ENCODE results near the gene FAT1. TPM values are rescaled to one million over a fixed set of nuclear protein-coding genes. Genes with fewer than 3 reads are reported as not detected.

The FAT1 gene
- total and polyA plus RNA-seq, 2 donors (not counting 3 experiments of a cell fraction or from before 2014, with no cell fraction given): 9.2 to 9.8 TPM

DNA sequence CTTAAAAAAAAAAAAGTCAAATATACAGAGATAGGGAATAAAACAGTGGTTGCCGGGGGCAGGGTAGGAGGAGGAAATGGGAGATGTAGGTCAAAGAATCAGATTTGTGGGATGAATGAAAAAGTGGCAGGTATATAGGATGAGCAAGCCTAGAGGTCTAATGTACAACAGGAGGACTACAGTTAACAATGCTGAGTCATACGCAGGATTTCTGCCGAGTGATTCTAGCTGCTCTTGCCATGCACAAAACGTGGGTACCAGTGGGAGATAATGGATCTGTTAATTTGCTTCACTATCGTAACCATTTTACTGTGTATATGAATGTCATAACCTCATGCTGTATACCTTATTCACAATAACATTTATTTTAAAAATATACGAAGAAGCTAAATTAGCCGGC, 157.6 kb downstream of the FAT1 start:
- H3K4me1 ChIP-seq (ENCODE audit: control insufficient read depth, extremely low read depth, insufficient read depth, low read length): no peaks in the 10 kb centered on the region
- no peak overlapping the region for H3K27ac ChIP-seq (ENCODE audit: insufficient read depth, low read depth, low read length)
- intact Hi-C loops (cut with micrococcal nuclease): no loop called here
- DNase-seq (ENCODE audit: low read depth, low spot score): no peak
- H3K9ac ChIP-seq (replicated peaks; ENCODE audit: extremely low read depth, insufficient read depth, low read length): no peak overlapping the region
- H3K4me3 ChIP-seq (replicated peaks in 1 of 3; ENCODE audit: insufficient read depth in 1 of 3, low read depth in 1 of 3, low read length in 3 of 3): no peak overlapping the region
- no peaks in the 10 kb centered on the region for H4K20me1 ChIP-seq (replicated peaks; ENCODE audit: control insufficient read depth, extremely low read depth, insufficient read depth, low read length)
- TF ChIP-seq MYC (IDR thresholded peaks at IDR 0.05; ENCODE audit: low read depth, low read length) (no peak), POLR2AphosphoS5 (IDR thresholded peaks at IDR 0.05; ENCODE audit: insufficient read depth, low read depth, low read length) (no peak), EZH2 (IDR thresholded peaks at IDR 0.05; ENCODE audit: borderline replicate concordance, low read depth, low read length, severe bottlenecking) (no peak)
- TF ChIP-seq, protein P1, sequence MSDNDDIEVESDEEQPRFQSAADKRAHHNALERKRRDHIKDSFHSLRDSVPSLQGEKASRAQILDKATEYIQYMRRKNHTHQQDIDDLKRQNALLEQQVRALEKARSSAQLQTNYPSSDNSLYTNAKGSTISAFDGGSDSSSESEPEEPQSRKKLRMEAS (IDR thresholded peaks at IDR 0.05; ENCODE audit: insufficient read depth, insufficient read length): no peak
- dilution Hi-C loops (cut with MboI; ENCODE audit: extremely low pct_ligation_motif_present, low sequenced_read_pairs): no loop called here
- no peaks in the 10 kb centered on the region for H3K36me3 ChIP-seq (ENCODE audit: control insufficient read depth in 2 of 2, extremely low read depth in 1 of 2, insufficient read depth in 2 of 2, low read length in 2 of 2)
- H2AFZ ChIP-seq (ENCODE audit: low read depth, low read length): no peak overlapping the region
- no peaks in the 10 kb centered on the region for H3K79me2 ChIP-seq (ENCODE audit: control insufficient read depth, insufficient read depth, low read length)
- BruUV-seq (replicated peaks): no TSS peak
- CTCF ChIA-PET: no interaction called here
- no peak overlapping the region for H3K4me2 ChIP-seq (ENCODE audit: insufficient read depth, low read length)
- H3K9me3 ChIP-seq (replicated peaks; ENCODE audit: control insufficient read depth, insufficient read depth, low read length): peaks cover 2% of the 10 kb centered on the region
- H3K27me3 ChIP-seq (ENCODE audit: control insufficient read depth in 2 of 2, insufficient read depth in 2 of 2, low read length in 2 of 2): no peaks in the 10 kb centered on the region
- no peaks in the 10 kb centered on the region for H3K9me1 ChIP-seq (replicated peaks; ENCODE audit: control insufficient read depth, extremely low read depth, insufficient read depth, low read length)
- POLR2A ChIA-PET: no interaction called here
- FAIRE-seq: no peak

DNA sequence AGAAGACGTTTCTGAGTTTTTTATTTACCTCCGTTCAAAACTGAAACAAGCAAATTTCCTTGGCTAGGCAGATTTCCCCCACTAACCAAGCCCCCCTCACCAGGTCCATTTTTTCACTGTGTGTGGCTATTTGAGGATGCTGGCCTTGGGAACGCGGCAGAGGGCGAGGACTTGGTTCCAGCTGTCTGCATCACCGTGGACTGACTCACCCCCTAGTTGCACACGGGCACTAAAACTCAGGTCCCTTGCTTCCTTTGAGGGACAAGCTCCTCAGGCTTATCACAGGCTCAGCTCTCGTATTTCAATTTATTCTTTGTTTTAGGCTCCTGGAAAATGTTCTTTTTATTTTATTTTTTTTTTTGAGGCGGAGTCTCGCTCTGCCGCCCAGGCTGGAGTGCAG, 159.9 kb downstream of the FAT1 start:
- Histone ChIP-seq H3K9me3 (replicated peaks; ENCODE audit: control insufficient read depth, insufficient read depth, low read length) (peaks cover 2% of the 10 kb centered on the region), H4K20me1 (replicated peaks; ENCODE audit: control insufficient read depth, extremely low read depth, insufficient read depth, low read length) (no peaks in the 10 kb centered on the region), H2AFZ (ENCODE audit: low read depth, low read length) (no peak overlapping the region), H3K4me2 (ENCODE audit: insufficient read depth, low read length) (no peak overlapping the region), H3K36me3 (ENCODE audit: control insufficient read depth in 2 of 2, extremely low read depth in 1 of 2, insufficient read depth in 2 of 2, low read length in 2 of 2) (no peaks in the 10 kb centered on the region), H3K9me1 (replicated peaks; ENCODE audit: control insufficient read depth, extremely low read depth, insufficient read depth, low read length) (no peaks in the 10 kb centered on the region), H3K9ac (replicated peaks; ENCODE audit: extremely low read depth, insufficient read depth, low read length) (no peak overlapping the region), H3K79me2 (ENCODE audit: control insufficient read depth, insufficient read depth, low read length) (no peaks in the 10 kb centered on the region), H3K27me3 (ENCODE audit: control insufficient read depth in 2 of 2, insufficient read depth in 2 of 2, low read length in 2 of 2) (no peaks in the 10 kb centered on the region), H3K4me3 (replicated peaks in 1 of 3; ENCODE audit: insufficient read depth in 1 of 3, low read depth in 1 of 3, low read length in 3 of 3) (no peak overlapping the region), H3K27ac (ENCODE audit: insufficient read depth, low read depth, low read length) (no peak overlapping the region), H3K4me1 (ENCODE audit: control insufficient read depth, extremely low read depth, insufficient read depth, low read length) (no peaks in the 10 kb centered on the region)
- no peak for TF ChIP-seq MYC (IDR thresholded peaks at IDR 0.05; ENCODE audit: low read depth, low read length)
- TF ChIP-seq GATA2 (IDR thresholded peaks at IDR 0.05; ENCODE audit: insufficient read depth, insufficient read length, low read depth, low read length): no peak
- no peak for TF ChIP-seq POLR2AphosphoS5 (IDR thresholded peaks at IDR 0.05; ENCODE audit: insufficient read depth, low read depth, low read length)
- no peak for TF ChIP-seq FOS (IDR thresholded peaks at IDR 0.05; ENCODE audit: borderline replicate concordance, insufficient read depth, low read length)
- TF ChIP-seq, protein P1 (IDR thresholded peaks at IDR 0.05; ENCODE audit: insufficient read depth, insufficient read length): no peak
- TF ChIP-seq POLR2A (IDR thresholded peaks at IDR 0.05; ENCODE audit: low read depth, low read length): no peak
- TF ChIP-seq JUN (IDR thresholded peaks at IDR 0.05; ENCODE audit: borderline replicate concordance, insufficient read depth, insufficient read length, low read depth): no peak
- no peak for TF ChIP-seq EZH2 (IDR thresholded peaks at IDR 0.05; ENCODE audit: borderline replicate concordance, low read depth, low read length, severe bottlenecking)
- FAIRE-seq (no peak), DNase-seq (ENCODE audit: low read depth, low spot score) (no peak)
- ChIA-PET POLR2A (no interaction called here), CTCF (no interaction called here)
- no TSS peak for BruUV-seq (replicated peaks)
- dilution Hi-C loops (cut with MboI; ENCODE audit: extremely low pct_ligation_motif_present, low sequenced_read_pairs) (no loop called here), intact Hi-C loops (cut with micrococcal nuclease) (no loop called here)
